Panc1 (cell line): ENCODE results near the gene MLPH. TPM values are rescaled to one million over a fixed set of nuclear protein-coding genes. Genes with fewer than 3 reads are reported as not detected.

Experiments
- ATAC-seq: fragments of 200-7000 bp; cut with Tn5 transposase; 2 replicates; pipeline ENCODE4 v1.9.1; 2020; ENCODE audit warnings: mild to moderate bottlenecking, moderate library complexity
- BruUV-seq: library from RNA; stranded (reverse); fragments of 400-500 nt; replicated peaks from 2 replicates; lab custom pipeline; 2021; lab: Mats Ljungman, UMichigan
- CTCF ChIA-PET: fragments of 300-600 bp; sonication (Branson Sonifier 250); formaldehyde crosslinking; loops from one replicate; lab custom pipeline; 2022; ENCODE audit warnings: antibody characterized with exemption; lab: Charles Lee
- POLR2A ChIA-PET: fragments of 300-600 bp; sonication (Branson Sonifier 250); formaldehyde crosslinking; loops from one replicate; lab custom pipeline; 2022; ENCODE audit warnings: antibody characterized with exemption; lab: Charles Lee
- DNase-seq: peaks from one replicate; pipeline ENCODE4 v3.0.0-alpha.2; 2010; ENCODE audit warnings: low read depth, low spot score
- H3K27ac ChIP-seq: 2 replicates; pipeline ENCODE4 v1.5.1; 2011; ENCODE audit warnings: mild to moderate bottlenecking, low read length, inconsistent platforms
- H3K27me3 ChIP-seq: fragments of 200-500 bp; sonication (Bioruptor generic); 2 replicates; pipeline ENCODE4 v1.6.0; 2014; ENCODE audit warnings: low read length, inconsistent platforms; ENCODE audit not compliant: control insufficient read depth, insufficient read depth
- H3K36me3 ChIP-seq: fragments of 200-500 bp; sonication (Bioruptor generic); 2 replicates; pipeline ENCODE4 v1.5.1; 2014; ENCODE audit warnings: inconsistent platforms, mild to moderate bottlenecking, low read length, moderate library complexity; ENCODE audit not compliant: control insufficient read depth, insufficient read depth
- H3K4me1 ChIP-seq: 2 replicates; pipeline ENCODE4 v1.5.1; 2011; ENCODE audit warnings: inconsistent platforms, mild to moderate bottlenecking, low read length, moderate library complexity; ENCODE audit not compliant: control insufficient read depth, insufficient read depth
- H3K4me3 ChIP-seq, 2 experiments: 2 replicates each; pipeline ENCODE4 v1.5.1; 2011 to 2012; ENCODE audit warnings: low read depth in 2 of 2, low read length in 2 of 2, mild to moderate bottlenecking in 2 of 2, inconsistent platforms in 1 of 2, moderate library complexity in 1 of 2
- H3K9me3 ChIP-seq: fragments of 200-500 bp; sonication (Bioruptor generic); 2 replicates; pipeline ENCODE4 v1.5.1; 2014; ENCODE audit warnings: low read depth, mild to moderate bottlenecking, inconsistent platforms, low read length, moderate library complexity; ENCODE audit not compliant: control insufficient read depth, insufficient read depth
- POLR2AphosphoS5 ChIP-seq: IDR thresholded peaks from 2 replicates; pipeline ENCODE4 v1.6.1; 2012; ENCODE audit warnings: mild to moderate bottlenecking, low read depth, low read length, moderate library complexity
- SIN3A ChIP-seq: IDR thresholded peaks from 2 replicates; pipeline ENCODE4 v1.6.1; 2012; ENCODE audit warnings: low read depth, mild to moderate bottlenecking, low read length, moderate library complexity, borderline replicate concordance; ENCODE audit not compliant: insufficient read depth
- TCF7L2 ChIP-seq: IDR thresholded peaks from 2 replicates; pipeline ENCODE4 v1.6.1; 2011; ENCODE audit warnings: mild to moderate bottlenecking, low read depth, low read length, inconsistent platforms
- in situ Hi-C: cut with HindIII; loops from 2 replicates; pipeline ENCODE4 v1.10.0; 2016; ENCODE audit warnings: low sequenced_read_pairs, low pct_unique_long_range_greater_than_20kb
- intact Hi-C: fragments of 100-400 bp; cut with micrococcal nuclease; formaldehyde crosslinking; loops from one replicate; pipeline ENCODE4 v1.10.0; 2022; ENCODE audit not compliant: unreplicated experiment
- total RNA-seq: library from RNA; stranded (reverse); gene quantifications from one replicate; pipeline ENCODE4 v1.2.1, GENCODE V29; 2021; ENCODE audit not compliant: unreplicated experiment
- TF ChIP-seq, protein P1 (sequence below), 2 experiments: IDR thresholded peaks; 2 replicates each; pipeline ENCODE4 v1.6.1; 2011 to 2012; ENCODE audit warnings: low read depth in 2 of 2, control low read depth in 1 of 2, low read length in 1 of 2, mild to moderate bottlenecking in 1 of 2, moderate library complexity in 1 of 2; ENCODE audit not compliant: insufficient read depth in 1 of 2
- TF ChIP-seq, protein P2 (sequence below): fragments of 450-650 bp; IDR thresholded peaks from 2 replicates; pipeline ENCODE4 v1.5.1; 2017; ENCODE audit warnings: mild to moderate bottlenecking

The MLPH gene
- total RNA-seq, 1 experiment from 2014 or later = 60.2 TPM

DNA sequence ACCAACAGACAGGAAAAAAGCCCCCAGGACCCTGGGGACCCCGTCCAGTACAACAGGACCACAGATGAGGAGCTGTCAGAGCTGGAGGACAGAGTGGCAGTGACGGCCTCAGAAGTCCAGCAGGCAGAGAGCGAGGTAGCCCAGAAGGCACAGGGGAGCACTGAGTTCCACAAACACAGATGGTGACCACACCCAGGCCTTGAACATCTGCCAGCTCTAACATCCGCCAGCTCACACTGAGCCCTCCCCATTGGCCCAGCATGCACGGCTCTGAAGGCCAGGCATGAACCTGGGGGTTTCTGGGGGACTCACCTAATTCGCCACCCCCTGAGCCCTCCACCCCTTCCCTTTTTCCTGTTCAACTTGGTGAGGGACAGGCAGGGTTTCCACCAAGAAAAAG lies 53.8 kb downstream of the MLPH start:
- POLR2A ChIA-PET = no interaction called here
- DNase-seq (no peak), ATAC-seq (peak; percentile 44)
- no TSS peak for BruUV-seq
- in situ Hi-C loops = no loop called here
- H3K4me1 ChIP-seq = no peaks in the 10 kb centered on the region
- no peaks in the 10 kb centered on the region for H3K36me3 ChIP-seq
- H3K27me3 ChIP-seq = no peaks in the 10 kb centered on the region
- CTCF ChIA-PET = interaction anchor here (0.8 to 1.4 kb wide), 2 partner anchors 28 to 31 kb away, joined by 3 to 5 read pairs; no protein-coding TSS in a partner anchor
- no peaks in the 10 kb centered on the region for H3K9me3 ChIP-seq
- H3K27ac ChIP-seq = no peak overlapping the region
- intact Hi-C loops = no loop called here
- H3K4me3 ChIP-seq = no peak overlapping the region
- TF ChIP-seq, protein P1, sequence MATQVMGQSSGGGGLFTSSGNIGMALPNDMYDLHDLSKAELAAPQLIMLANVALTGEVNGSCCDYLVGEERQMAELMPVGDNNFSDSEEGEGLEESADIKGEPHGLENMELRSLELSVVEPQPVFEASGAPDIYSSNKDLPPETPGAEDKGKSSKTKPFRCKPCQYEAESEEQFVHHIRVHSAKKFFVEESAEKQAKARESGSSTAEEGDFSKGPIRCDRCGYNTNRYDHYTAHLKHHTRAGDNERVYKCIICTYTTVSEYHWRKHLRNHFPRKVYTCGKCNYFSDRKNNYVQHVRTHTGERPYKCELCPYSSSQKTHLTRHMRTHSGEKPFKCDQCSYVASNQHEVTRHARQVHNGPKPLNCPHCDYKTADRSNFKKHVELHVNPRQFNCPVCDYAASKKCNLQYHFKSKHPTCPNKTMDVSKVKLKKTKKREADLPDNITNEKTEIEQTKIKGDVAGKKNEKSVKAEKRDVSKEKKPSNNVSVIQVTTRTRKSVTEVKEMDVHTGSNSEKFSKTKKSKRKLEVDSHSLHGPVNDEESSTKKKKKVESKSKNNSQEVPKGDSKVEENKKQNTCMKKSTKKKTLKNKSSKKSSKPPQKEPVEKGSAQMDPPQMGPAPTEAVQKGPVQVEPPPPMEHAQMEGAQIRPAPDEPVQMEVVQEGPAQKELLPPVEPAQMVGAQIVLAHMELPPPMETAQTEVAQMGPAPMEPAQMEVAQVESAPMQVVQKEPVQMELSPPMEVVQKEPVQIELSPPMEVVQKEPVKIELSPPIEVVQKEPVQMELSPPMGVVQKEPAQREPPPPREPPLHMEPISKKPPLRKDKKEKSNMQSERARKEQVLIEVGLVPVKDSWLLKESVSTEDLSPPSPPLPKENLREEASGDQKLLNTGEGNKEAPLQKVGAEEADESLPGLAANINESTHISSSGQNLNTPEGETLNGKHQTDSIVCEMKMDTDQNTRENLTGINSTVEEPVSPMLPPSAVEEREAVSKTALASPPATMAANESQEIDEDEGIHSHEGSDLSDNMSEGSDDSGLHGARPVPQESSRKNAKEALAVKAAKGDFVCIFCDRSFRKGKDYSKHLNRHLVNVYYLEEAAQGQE (IDR thresholded peaks at IDR 0.05; ENCODE audit: insufficient read depth in 1 of 2, low read depth in 2 of 2, low read length in 1 of 2) = no peak
- TF ChIP-seq SIN3A (no peak), POLR2AphosphoS5 (no peak), TCF7L2 (no peak)
- TF ChIP-seq, protein P2, sequence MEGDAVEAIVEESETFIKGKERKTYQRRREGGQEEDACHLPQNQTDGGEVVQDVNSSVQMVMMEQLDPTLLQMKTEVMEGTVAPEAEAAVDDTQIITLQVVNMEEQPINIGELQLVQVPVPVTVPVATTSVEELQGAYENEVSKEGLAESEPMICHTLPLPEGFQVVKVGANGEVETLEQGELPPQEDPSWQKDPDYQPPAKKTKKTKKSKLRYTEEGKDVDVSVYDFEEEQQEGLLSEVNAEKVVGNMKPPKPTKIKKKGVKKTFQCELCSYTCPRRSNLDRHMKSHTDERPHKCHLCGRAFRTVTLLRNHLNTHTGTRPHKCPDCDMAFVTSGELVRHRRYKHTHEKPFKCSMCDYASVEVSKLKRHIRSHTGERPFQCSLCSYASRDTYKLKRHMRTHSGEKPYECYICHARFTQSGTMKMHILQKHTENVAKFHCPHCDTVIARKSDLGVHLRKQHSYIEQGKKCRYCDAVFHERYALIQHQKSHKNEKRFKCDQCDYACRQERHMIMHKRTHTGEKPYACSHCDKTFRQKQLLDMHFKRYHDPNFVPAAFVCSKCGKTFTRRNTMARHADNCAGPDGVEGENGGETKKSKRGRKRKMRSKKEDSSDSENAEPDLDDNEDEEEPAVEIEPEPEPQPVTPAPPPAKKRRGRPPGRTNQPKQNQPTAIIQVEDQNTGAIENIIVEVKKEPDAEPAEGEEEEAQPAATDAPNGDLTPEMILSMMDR = no peak

DNA sequence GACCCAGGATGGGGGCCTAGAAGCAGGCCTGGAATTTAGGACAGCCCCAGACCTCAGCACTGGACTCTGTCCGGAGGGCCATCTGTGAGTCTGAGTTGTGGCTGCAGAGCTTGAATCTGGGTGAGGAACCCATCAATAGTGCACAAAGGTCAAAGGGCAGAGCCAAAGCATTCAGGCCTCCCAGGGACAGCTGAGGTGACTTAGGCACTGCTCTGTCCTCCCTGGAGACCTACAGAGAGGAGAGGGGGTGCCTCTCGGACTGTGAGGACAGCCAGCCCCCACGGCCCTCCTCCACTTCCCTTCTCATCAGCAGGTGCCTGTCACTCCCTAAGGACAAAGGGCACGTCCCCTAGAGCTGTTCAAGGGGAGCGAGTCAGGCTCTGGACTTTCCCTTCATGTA lies 54.2 kb downstream of the MLPH start:
- no peaks in the 10 kb centered on the region for H3K27me3 ChIP-seq
- TF ChIP-seq, protein P1 (IDR thresholded peaks at IDR 0.05; ENCODE audit: insufficient read depth in 1 of 2, low read depth in 2 of 2, low read length in 1 of 2) = no peak
- TF ChIP-seq SIN3A = no peak
- TF ChIP-seq, protein P2 = no peak
- TF ChIP-seq TCF7L2 = no peak
- no peak for TF ChIP-seq POLR2AphosphoS5
- no peak for DNase-seq
- intact Hi-C loops (no loop called here), in situ Hi-C loops (no loop called here)
- H3K27ac ChIP-seq = no peak overlapping the region
- no TSS peak for BruUV-seq
- H3K9me3 ChIP-seq = no peaks in the 10 kb centered on the region
- POLR2A ChIA-PET = no interaction called here
- no peak overlapping the region for H3K4me3 ChIP-seq
- ATAC-seq = peak; percentile 22
- H3K4me1 ChIP-seq = no peaks in the 10 kb centered on the region
- CTCF ChIA-PET = no interaction called here
- no peaks in the 10 kb centered on the region for H3K36me3 ChIP-seq
